CD4-positive, alpha-beta T cell treated with Interleukin-15 for 4 hours (primary cell): ENCODE measurements around the gene WDR11.

ENCODE experiments used
- DNase-seq: peaks from one replicate; pipeline ENCODE4 v3.0.0-alpha.2; 2020; ENCODE audit warnings: low spot score

Gene WDR11

GRCh38 chr10:120946497-120946896 is 95.3 kb downstream of the WDR11 start:
- no peak for DNase-seq

GRCh38 chr10:120948889-120949608 is 97.9 kb downstream of the WDR11 start:
- DNase-seq = peak; percentile 19

GRCh38 chr10:120949609-120950031 is 98.5 kb downstream of the WDR11 start:
- no peak for DNase-seq

GRCh38 chr10:120950051-120950561 is 98.9 kb downstream of the WDR11 start:
- no peak for DNase-seq

- DNase-seq = no peak
These were observed 100.1 kb downstream of the WDR11 start for GRCh38 chr10:120951288-120951687.

GRCh38 chr10:120953897-120954296 is 102.7 kb downstream of the WDR11 start:
- no peak for DNase-seq
